K562 (cell line): ENCODE data around the gene NFATC3. TPM values are rescaled to one million over a fixed set of nuclear protein-coding genes. Genes with fewer than 3 reads are reported as not detected.

Source experiments
- CAMTA2 ChIP-seq: fragments of 250-450 bp; sonication (Bioruptor Pico); conservative IDR thresholded peaks from 2 replicates; pipeline ENCODE4 v1.5.1; 2022
- CEBPB ChIP-seq: fragments of 450-650 bp; IDR thresholded peaks from 2 replicates; pipeline ENCODE4 v1.6.1; 2016; ENCODE audit warnings: missing genetic modification characterization, missing compliant biosample characterization
- CREB3 ChIP-seq: fragments of 450-650 bp; conservative IDR thresholded peaks from 2 replicates; pipeline ENCODE4 v1.6.1; 2016; ENCODE audit warnings: missing genetic modification characterization, low read depth, mild to moderate bottlenecking, missing compliant biosample characterization, moderate library complexity
- E2F8 ChIP-seq: fragments of 450-650 bp; IDR thresholded peaks from 2 replicates; pipeline ENCODE4 v1.7.1; 2018; ENCODE audit warnings: mild to moderate bottlenecking, low read depth; ENCODE audit not compliant: partially characterized antibody
- ETV5 ChIP-seq: sonication (generic); formaldehyde crosslinking; IDR thresholded peaks from 2 replicates; pipeline ENCODE4 v1.4.0; 2020; ENCODE audit warnings: low read depth, mild to moderate bottlenecking, missing genetic modification reagents
- FOXA3 ChIP-seq, 2 experiments: fragments of 450-650 bp in 1 of 2; sonication (generic) in 1 of 2; formaldehyde crosslinking; IDR thresholded peaks in 1 of 2; conservative IDR thresholded peaks in 1 of 2; 2 replicates each; pipeline versions ENCODE4 v1.4.0 to v1.8.0; 2020 to 2022; ENCODE audit warnings: mild to moderate bottlenecking in 2 of 2, missing genetic modification reagents in 1 of 2
- HES1 ChIP-seq: fragments of 450-650 bp; IDR thresholded peaks from 2 replicates; pipeline ENCODE4 v1.6.1; 2016; ENCODE audit warnings: low read depth, mild to moderate bottlenecking, moderate library complexity
- HMG20A ChIP-seq: fragments of 450-650 bp; formaldehyde crosslinking; conservative IDR thresholded peaks from 2 replicates; pipeline ENCODE4 v1.4.0; 2020; ENCODE audit warnings: mild to moderate bottlenecking, mixed read lengths
- HNRNPUL1 ChIP-seq: fragments of 200-400 bp; formaldehyde crosslinking; IDR thresholded peaks from 2 replicates; pipeline ENCODE4 v1.6.1; 2017; ENCODE audit warnings: low read length
- KDM1A ChIP-seq, 2 experiments: fragments of 450-650 bp; IDR thresholded peaks; 2 replicates each; pipeline ENCODE4 v1.6.1; 2016; ENCODE audit warnings: mild to moderate bottlenecking in 2 of 2
- MITF ChIP-seq: IDR thresholded peaks from 2 replicates; pipeline ENCODE4 v1.6.1; 2014; ENCODE audit warnings: antibody characterized with exemption
- NCOA4 ChIP-seq: fragments of 450-650 bp; IDR thresholded peaks from 2 replicates; pipeline ENCODE4 v1.6.1; 2018; ENCODE audit warnings: mild to moderate bottlenecking; ENCODE audit not compliant: partially characterized antibody
- NFXL1 ChIP-seq: fragments of 450-650 bp; formaldehyde crosslinking; IDR thresholded peaks from 2 replicates; pipeline ENCODE4 v1.4.0; 2021; ENCODE audit warnings: mild to moderate bottlenecking
- ZFP30 ChIP-seq: fragments of 250-450 bp; sonication (Bioruptor Pico); IDR thresholded peaks from 2 replicates; pipeline ENCODE4 v1.8.0; 2022; ENCODE audit warnings: moderate library complexity, mild to moderate bottlenecking, inconsistent platforms, borderline replicate concordance
- ZNF184 ChIP-seq: sonication (generic); formaldehyde crosslinking; IDR thresholded peaks from 2 replicates; pipeline ENCODE4 v1.5.0; 2020; ENCODE audit warnings: missing genetic modification reagents
- ZNF23 ChIP-seq: fragments of 250-450 bp; sonication (Bioruptor Pico); IDR thresholded peaks from 2 replicates; pipeline ENCODE4 v1.4.0; 2020; ENCODE audit warnings: mild to moderate bottlenecking
- ZNF263 ChIP-seq: sonication (generic); formaldehyde crosslinking; IDR thresholded peaks from 2 replicates; pipeline ENCODE4 v1.8.0; 2022; ENCODE audit warnings: mild to moderate bottlenecking, missing genetic modification reagents, borderline replicate concordance
- ZNF696 ChIP-seq: fragments of 250-450 bp; sonication (Bioruptor Pico); conservative IDR thresholded peaks from 2 replicates; pipeline ENCODE4 v1.4.0; 2020; ENCODE audit warnings: mild to moderate bottlenecking, moderate library complexity
- ZNF740 ChIP-seq, 3 experiments: fragments of 200-800 bp in 1 of 3; sonication (Bioruptor generic) in 1 of 3; sonication (generic) in 1 of 3; formaldehyde crosslinking in 1 of 3; IDR thresholded peaks; 2 replicates each; pipeline versions ENCODE4 v1.6.1 to v1.8.0; 2016 to 2022; ENCODE audit warnings: mild to moderate bottlenecking in 2 of 3, missing compliant biosample characterization in 2 of 3, missing genetic modification characterization in 2 of 3, missing genetic modification reagents in 1 of 3
- polyA plus RNA-seq, 8 experiments: library from polyadenylated mRNA; depleted of rRNA in 4 of 8; stranded (reverse) in 5 of 8; unstranded in 3 of 8; fragments of >200 nt; fragmentation: Nextera tagmentation in 2 of 8; fragmentation: Illumina TruSeq in 1 of 8; extraction: Ambion mirVana in 2 of 8; extraction: Trizol in 1 of 8; gene quantifications; 2 replicates each; pipeline versions ENCODE4 v1.2.1 to v1.2.3, GENCODE V29; 2011 to 2014; ENCODE audit warnings: inconsistent platforms in 1 of 8, missing spikeins in 1 of 8
- total RNA-seq, 7 experiments: library from RNA; depleted of rRNA in 6 of 7; stranded (reverse); fragments of >200 nt in 6 of 7; fragmentation: Illumina TruSeq in 2 of 7; extraction: Trizol in 2 of 7; gene quantifications; 2 replicates each; pipeline versions ENCODE4 v1.2.1 to v1.2.3, GENCODE V29; 2011 to 2021; ENCODE audit warnings: low replicate concordance in 1 of 7

Gene NFATC3
- total and polyA plus RNA-seq, 9 of the 15 experiments (the other 6 are each of a cell fraction or from before 2014, with no cell fraction given): 15.7 to 98.4 (median 59.4) TPM

GRCh38 chr16:68244903-68245853, 160.0 kb downstream of the NFATC3 start, which contains the start of gene PLA2G15 (continued):
- TF ChIP-seq ZNF740 (CRISPR knock-in tag; IDR thresholded peaks at IDR 0.05) (peak; percentile 70; the same call in 1 of the 2 replicates), ZNF740 (tag; IDR thresholded peaks at IDR 0.05) (no peak), ZNF184 (CRISPR knock-in tag) (no peak), ETV5 (CRISPR knock-in tag) (peak; percentile 27; the same call in 1 of the 2 replicates), NCOA4 (peak; percentile 87), HES1 (no peak), E2F8 (peak; percentile 54), FOXA3 (CRISPR knock-in tag; conservative IDR thresholded peaks at IDR 0.05 in 1 of 2, IDR thresholded peaks at IDR 0.05 in 1 of 2) (no peak), HNRNPUL1 (no peak), ZNF263 (CRISPR knock-in tag) (0 out of 2 replicates have a peak, but pooled peaks have one; percentile 32), ZNF23 (CRISPR knock-in tag) (no peak), CEBPB (tag) (peak; percentile 25; the same call in 1 of the 2 replicates), NFXL1 (no peak), ZNF696 (CRISPR knock-in tag) (no peak), MITF (0 out of 2 replicates have a peak, but pooled peaks have one; percentile 34), ZFP30 (no peak), CREB3 (tag) (no peak), CAMTA2 (CRISPR knock-in tag) (no peak), HMG20A (CRISPR knock-in tag) (no peak), KDM1A (IDR thresholded peaks at IDR 0.05) (peak in 1 of 2 experiments; percentile 28; a peak in 1 of 4 replicates)
